Psoas muscle (tissue), 8 donors: ENCODE data around the gene NDUFV1. TPM values are rescaled to one million over a fixed set of nuclear protein-coding genes. Genes with fewer than 3 reads are reported as not detected.

Experiments
- ATAC-seq, 4 donors: fragments of 200-7000 bp; cut with Tn5 transposase; one replicate each; pipeline ENCODE4 v1.9.1; 2020; ENCODE audit warnings: moderate library complexity in 3 of 4, mild to moderate bottlenecking in 2 of 4
- DNase-seq, 2 donors: peaks; one replicate each; pipeline ENCODE4 v3.0.0-alpha.2; 2020
- H3K27ac ChIP-seq: fragments of 200-600 bp; one replicate; pipeline ENCODE4 v1.8.0; 2022
- H3K27me3 ChIP-seq, 3 donors: fragments of 200-600 bp in 1 of 3; one replicate each; pipeline versions ENCODE4 v1.6.1 to v1.8.0; 2013 to 2022; ENCODE audit warnings: low read length in 2 of 3, mild to moderate bottlenecking in 2 of 3, moderate library complexity in 1 of 3; ENCODE audit not compliant: insufficient read depth in 3 of 3
- H3K36me3 ChIP-seq, 2 donors: fragments of 200-600 bp in 1 of 2; one replicate each; pipeline versions ENCODE4 v1.6.1 to v1.8.0; 2013 to 2022; ENCODE audit warnings: low read depth in 1 of 2, mild to moderate bottlenecking in 1 of 2, moderate library complexity in 1 of 2; ENCODE audit not compliant: insufficient read depth in 1 of 2
- H3K4me1 ChIP-seq: fragments of 200-600 bp; one replicate; pipeline ENCODE4 v1.8.0; 2022
- H3K4me3 ChIP-seq: fragments of 200-600 bp; one replicate; pipeline ENCODE4 v1.8.0; 2022; ENCODE audit warnings: mild to moderate bottlenecking
- H3K9me3 ChIP-seq: fragments of 200-600 bp; one replicate; pipeline ENCODE4 v1.8.0; 2022
- CTCF ChIP-seq: fragments of 200-600 bp; IDR thresholded peaks from one replicate; pipeline ENCODE4 v1.8.0; 2022; ENCODE audit warnings: antibody characterized with exemption
- WGBS, 3 donors: extraction: QIAGEN DNeasy Blood & Tissue Kit; methylation state at CpG; one replicate each; pipeline versions ENCODE4 v1.1.6 to v1.1.7; 2013; 5-methylcytosine and 5-hydroxymethylcytosine counted together
- intact Hi-C, 2 donors: fragments of 100-400 bp; cut with DNase I; formaldehyde crosslinking; loops; one replicate each; pipeline versions ENCODE4 v1.11.0 to v1.14.2; 2022
- polyA plus RNA-seq, 3 donors: library from polyadenylated mRNA; stranded (reverse); fragments of 200-250 nt; gene quantifications; one replicate each; pipeline ENCODE4 v1.2.3, GENCODE V29; 2013
- total RNA-seq, 4 donors: library from RNA; stranded (reverse); fragmentation: NEBNext Ultra II Directional in 2 of 4; extraction: Animal tissue kit (Norgen Biotek cat#: 25700) in 2 of 4; gene quantifications; one replicate each; pipeline versions ENCODE4 v1.2.1 to v1.2.4, GENCODE V29; 2021 to 2023
- donor health status: healthy with polysubstance abuse.
- donor health status: DM: no; HTN: no; CAD: no; lungs with moderate emphysema.
- donor health status: Bipolar disorder and iron deficiency.
- donor health status: healthy.
- donor health status: DM: yes; HTN: yes; CAD: no.
- donor health status: DM: no; HTN: no; CAD: no.
- donor health status: DM: no; HTN: no; CAD: no.
- donor health status: DM: yes; HTN: yes; CAD: no.

NDUFV1 gene
- total and polyA plus RNA-seq, 7 donors = 248 to 413 (median 332) TPM

- Histone ChIP-seq H3K4me1 (peaks cover 15% of the 10 kb centered on the region), H3K9me3 (no peaks in the 10 kb centered on the region), H3K27ac (peak overlapping the region; percentile 94), H3K27me3 (no peaks in the 10 kb centered on the region), H3K4me3 (no peak overlapping the region), H3K36me3 (no peaks in the 10 kb centered on the region)
- DNase-seq (peak in 1 of 2 donors; percentile 48), ATAC-seq (no peak)
- TF ChIP-seq CTCF = no peak
- 82 to 91% (median 86%) methylated on average over 15 of the region's 15 CpGs for WGBS, 3 donors
- intact Hi-C loops = loop anchor here (5.0 kb wide), 1 partner anchor 34 kb away; no protein-coding TSS in a partner anchor
Observed at GRCh38 chr11:67627812-67628624, 21.3 kb downstream of the NDUFV1 start.

- Histone ChIP-seq H3K4me3 (peak overlapping the region; percentile 83), H3K27ac (peak overlapping the region; percentile 94), H3K36me3 (no peaks in the 10 kb centered on the region), H3K4me1 (peaks cover 15% of the 10 kb centered on the region), H3K27me3 (no peaks in the 10 kb centered on the region), H3K9me3 (no peaks in the 10 kb centered on the region)
- 31 to 49% (median 36%) methylated on average over 25 of the region's 25 CpGs for WGBS, 3 donors
- ATAC-seq (no peak), DNase-seq (no peak)
- intact Hi-C loops = loop anchor here (5.0 kb wide), 1 partner anchor 33 kb away; no protein-coding TSS in a partner anchor
- no peak for TF ChIP-seq CTCF
Observed at GRCh38 chr11:67628710-67629385, 22.1 kb downstream of the NDUFV1 start.

- H3K36me3 ChIP-seq = no peaks in the 10 kb centered on the region
- WGBS, 3 donors = 1 to 2% (median 1%) methylated on average over 57 to 102 of the region's 102 CpGs
Observed at GRCh38 chr11:67629386-67630227, 22.9 kb downstream of the NDUFV1 start, which contains the start of gene NUDT8. Gene NUDT8, minus strand, starts transcription at chr11:67629937. Its CDS starts 26 bp downstream, at chr11:67629911.

More at GRCh38 chr11:67629386-67630227, 22.9 kb downstream of the NDUFV1 start, which contains the start of gene NUDT8:
- Histone ChIP-seq H3K27me3 (no peaks in the 10 kb centered on the region), H3K4me1 (peaks cover 15% of the 10 kb centered on the region), H3K27ac (peak within 1 kb of the TSS; percentile 94), H3K9me3 (no peaks in the 10 kb centered on the region), H3K4me3 (peak within 1 kb of the TSS; percentile 83)
- peak; percentile 67 to 79 (median 72) for ATAC-seq
- TF ChIP-seq CTCF = peak; percentile 82
- intact Hi-C loops = loop anchor here (5.0 to 10.0 kb wide), 2 partner anchors 33 to 175 kb away; no protein-coding TSS in a partner anchor
- peak; percentile 85 to 92 for DNase-seq
